Measurements from ENCODE around the gene ASIC3. TPM values are rescaled to one million over a fixed set of nuclear protein-coding genes. Genes with fewer than 3 reads are reported as not detected.

ASIC3 gene
- total and polyA plus RNA-seq, 4 donors = 0.37 to 3.9 (median 2.4) TPM

DNA sequence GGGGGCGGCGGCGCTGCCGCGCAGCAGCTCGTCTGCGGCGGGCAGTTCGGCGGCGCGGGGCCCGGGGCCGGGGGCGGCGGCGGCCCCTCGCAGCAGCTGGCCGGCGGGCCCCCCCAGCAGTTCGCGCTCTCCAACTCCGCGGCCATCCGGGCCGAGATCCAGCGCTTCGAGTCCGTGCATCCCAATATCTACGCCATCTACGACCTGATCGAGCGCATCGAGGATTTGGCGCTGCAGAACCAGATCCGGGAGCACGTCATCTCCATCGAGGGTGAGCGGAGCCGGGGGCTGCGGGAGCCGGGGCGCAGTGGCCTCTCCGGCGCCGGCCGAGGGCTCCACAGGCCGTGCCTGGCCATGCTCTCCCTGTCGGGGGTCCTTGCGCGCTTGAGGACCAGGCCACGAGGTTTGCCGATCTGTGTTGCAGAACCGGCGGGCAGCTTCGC is 38.5 kb downstream of the ASIC3 start:
- TF ChIP-seq, protein P1, sequence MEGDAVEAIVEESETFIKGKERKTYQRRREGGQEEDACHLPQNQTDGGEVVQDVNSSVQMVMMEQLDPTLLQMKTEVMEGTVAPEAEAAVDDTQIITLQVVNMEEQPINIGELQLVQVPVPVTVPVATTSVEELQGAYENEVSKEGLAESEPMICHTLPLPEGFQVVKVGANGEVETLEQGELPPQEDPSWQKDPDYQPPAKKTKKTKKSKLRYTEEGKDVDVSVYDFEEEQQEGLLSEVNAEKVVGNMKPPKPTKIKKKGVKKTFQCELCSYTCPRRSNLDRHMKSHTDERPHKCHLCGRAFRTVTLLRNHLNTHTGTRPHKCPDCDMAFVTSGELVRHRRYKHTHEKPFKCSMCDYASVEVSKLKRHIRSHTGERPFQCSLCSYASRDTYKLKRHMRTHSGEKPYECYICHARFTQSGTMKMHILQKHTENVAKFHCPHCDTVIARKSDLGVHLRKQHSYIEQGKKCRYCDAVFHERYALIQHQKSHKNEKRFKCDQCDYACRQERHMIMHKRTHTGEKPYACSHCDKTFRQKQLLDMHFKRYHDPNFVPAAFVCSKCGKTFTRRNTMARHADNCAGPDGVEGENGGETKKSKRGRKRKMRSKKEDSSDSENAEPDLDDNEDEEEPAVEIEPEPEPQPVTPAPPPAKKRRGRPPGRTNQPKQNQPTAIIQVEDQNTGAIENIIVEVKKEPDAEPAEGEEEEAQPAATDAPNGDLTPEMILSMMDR (IDR thresholded peaks at IDR 0.05; ENCODE audit: control extremely low read depth, extremely low read depth) = no peak
- DNase-seq = peak in 2 of 3 donors; percentile 48 to 54
- Histone ChIP-seq H3K36me3 (ENCODE audit: control insufficient read depth in 4 of 4, insufficient read depth in 4 of 4, low read length in 4 of 4) (peaks cover 0 to 3% (median 0%) of the 10 kb centered on the region in 4 donors), H3K27me3 (ENCODE audit: control insufficient read depth in 3 of 3, insufficient read depth in 3 of 3, low read length in 2 of 3) (no peaks in the 10 kb centered on the region), H3K27ac (ENCODE audit: low read depth in 1 of 2, low read length in 1 of 2) (peak overlapping the region; percentile 62 to 96), H3K4me1 (ENCODE audit: control insufficient read depth in 5 of 5, insufficient read depth in 5 of 5, low read length in 5 of 5) (peaks cover 9 to 52% (median 21%) of the 10 kb centered on the region in 5 donors), H3K4me3 (peak overlapping the region; percentile 60), H3K9ac (ENCODE audit: insufficient read depth in 1 of 2, low read length in 2 of 2) (no peak overlapping the region), H3K9me3 (ENCODE audit: control insufficient read depth in 4 of 4, insufficient read depth in 3 of 4, low read length in 3 of 4) (no peaks in the 10 kb centered on the region)
- ATAC-seq (ENCODE audit: insufficient read depth, low FRiP score) = no peak
- 0 to 1% methylated on average over 39 to 50 of the region's 56 CpGs for WGBS, 2 donors

DNA sequence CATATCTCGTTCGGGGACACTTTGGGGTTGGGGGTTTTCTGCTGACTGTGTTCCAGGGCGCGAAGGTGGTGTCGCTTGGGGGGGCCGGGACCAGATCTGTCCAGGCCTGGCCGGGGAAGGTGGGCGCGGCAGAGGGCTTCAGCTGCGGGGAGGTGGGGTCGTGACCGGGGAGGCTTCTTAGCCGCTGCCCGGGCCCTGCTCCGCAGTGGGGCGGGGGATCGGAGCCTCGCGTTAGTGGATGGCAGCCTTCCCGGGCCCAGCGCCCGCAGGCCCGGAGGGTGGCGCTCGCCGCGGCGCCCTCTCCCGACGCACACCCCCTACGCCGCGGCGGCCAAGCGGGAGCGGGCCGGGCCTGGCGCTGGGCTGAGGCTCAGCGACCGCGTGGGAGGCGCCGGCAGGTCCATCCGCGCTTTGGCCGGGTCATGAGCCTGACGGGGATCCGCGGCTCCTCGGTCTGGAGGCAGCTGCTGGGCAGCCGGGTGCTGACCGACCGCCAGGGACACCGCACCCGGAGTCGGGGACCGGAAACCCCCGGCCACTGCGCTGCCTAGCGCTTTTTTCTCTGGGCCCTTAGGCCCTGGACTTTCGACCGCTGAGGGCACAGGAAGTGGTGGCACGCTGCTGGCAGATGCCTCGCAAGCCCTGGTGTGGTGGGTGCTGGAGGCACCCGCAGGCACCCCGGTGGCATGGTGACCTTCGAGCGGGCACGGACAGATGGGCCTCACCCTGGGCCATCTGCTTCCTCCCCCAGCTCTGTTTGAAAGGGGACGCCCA is 39.1 kb downstream of the ASIC3 start:
- Histone ChIP-seq H3K9me3 (ENCODE audit: control insufficient read depth in 4 of 4, insufficient read depth in 3 of 4, low read length in 3 of 4) (no peaks in the 10 kb centered on the region), H3K9ac (ENCODE audit: insufficient read depth in 1 of 2, low read length in 2 of 2) (peak overlapping the region in 1 of 2 donors; percentile 37), H3K4me3 (peak overlapping the region; percentile 60), H3K27me3 (ENCODE audit: control insufficient read depth in 3 of 3, insufficient read depth in 3 of 3, low read length in 2 of 3) (no peaks in the 10 kb centered on the region), H3K27ac (ENCODE audit: low read depth in 1 of 2, low read length in 1 of 2) (peak overlapping the region; percentile 62 to 96), H3K4me1 (ENCODE audit: control insufficient read depth in 5 of 5, insufficient read depth in 5 of 5, low read length in 5 of 5) (peaks cover 3 to 46% (median 17%) of the 10 kb centered on the region in 5 donors), H3K36me3 (ENCODE audit: control insufficient read depth in 4 of 4, insufficient read depth in 4 of 4, low read length in 4 of 4) (peaks cover 0 to 3% (median 0%) of the 10 kb centered on the region in 4 donors)
- WGBS, 2 donors = 1% methylated on average over 61 to 70 of the region's 70 CpGs
- TF ChIP-seq, protein P1 (IDR thresholded peaks at IDR 0.05; ENCODE audit: control extremely low read depth, extremely low read depth) = no peak
- peak; percentile 5 for ATAC-seq (ENCODE audit: insufficient read depth, low FRiP score)
- peak; percentile 63 to 78 (median 64) for DNase-seq

DNA sequence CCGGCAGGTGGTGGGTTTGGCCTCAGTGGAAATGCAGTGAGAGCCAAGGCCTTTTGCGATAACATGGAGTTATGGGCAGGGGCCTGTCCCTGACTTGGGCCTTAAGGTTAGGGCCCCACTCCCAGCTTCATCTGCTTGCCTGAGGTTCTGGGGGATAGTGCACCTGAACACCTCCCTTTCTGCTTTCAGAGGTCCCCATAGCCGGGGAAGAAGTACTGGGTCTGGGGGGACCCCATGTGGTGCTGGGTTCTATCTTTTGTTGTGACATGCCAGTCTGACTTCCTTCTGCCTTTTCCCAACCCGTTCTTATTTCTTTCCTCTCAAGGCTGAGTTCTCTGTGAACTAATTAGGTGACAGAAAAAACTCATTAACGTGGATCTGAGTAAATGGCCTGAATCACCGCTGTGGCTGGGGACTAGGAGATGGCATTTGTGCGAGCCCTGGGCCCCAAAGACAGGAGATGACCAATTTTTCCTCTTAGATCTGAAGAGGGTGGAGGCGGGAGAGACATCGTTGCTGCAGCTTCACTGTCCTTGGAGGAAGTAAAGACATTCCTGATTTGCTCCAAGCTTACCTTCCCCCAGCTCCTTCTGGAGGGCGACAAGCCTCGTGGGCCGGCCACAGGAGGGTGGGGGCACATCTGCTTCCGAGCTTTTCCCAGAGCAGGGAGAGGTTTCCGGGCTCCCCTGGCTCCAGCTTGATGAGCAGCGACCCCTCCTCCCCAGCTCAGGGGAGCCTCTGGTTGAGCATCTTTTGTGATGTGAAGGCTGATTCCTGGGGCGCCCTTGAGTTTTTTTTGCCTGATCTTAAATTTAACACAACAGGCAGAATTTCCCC is 39.9 kb downstream of the ASIC3 start:
- Histone ChIP-seq H3K4me1 (ENCODE audit: control insufficient read depth in 5 of 5, insufficient read depth in 5 of 5, low read length in 5 of 5) (peaks cover 0 to 42% (median 15%) of the 10 kb centered on the region in 5 donors), H3K4me3 (peak overlapping the region; percentile 60), H3K9me3 (ENCODE audit: control insufficient read depth in 4 of 4, insufficient read depth in 3 of 4, low read length in 3 of 4) (no peaks in the 10 kb centered on the region), H3K27ac (ENCODE audit: low read depth in 1 of 2, low read length in 1 of 2) (peak overlapping the region; percentile 62 to 96), H3K9ac (ENCODE audit: insufficient read depth in 1 of 2, low read length in 2 of 2) (peak overlapping the region in 1 of 2 donors; percentile 37), H3K36me3 (ENCODE audit: control insufficient read depth in 4 of 4, insufficient read depth in 4 of 4, low read length in 4 of 4) (peaks cover 0 to 3% (median 0%) of the 10 kb centered on the region in 4 donors), H3K27me3 (ENCODE audit: control insufficient read depth in 3 of 3, insufficient read depth in 3 of 3, low read length in 2 of 3) (no peaks in the 10 kb centered on the region)
- TF ChIP-seq, protein P1 (IDR thresholded peaks at IDR 0.05; ENCODE audit: control extremely low read depth, extremely low read depth) = no peak
- ATAC-seq (ENCODE audit: insufficient read depth, low FRiP score) = no peak
- no peak for DNase-seq
- WGBS, 2 donors = 19 to 33% methylated on average over 16 of the region's 16 CpGs

All from lung (tissue), 12 donors.